ENCODE measurements around the gene PBX1.

PBX1 gene

DNA sequence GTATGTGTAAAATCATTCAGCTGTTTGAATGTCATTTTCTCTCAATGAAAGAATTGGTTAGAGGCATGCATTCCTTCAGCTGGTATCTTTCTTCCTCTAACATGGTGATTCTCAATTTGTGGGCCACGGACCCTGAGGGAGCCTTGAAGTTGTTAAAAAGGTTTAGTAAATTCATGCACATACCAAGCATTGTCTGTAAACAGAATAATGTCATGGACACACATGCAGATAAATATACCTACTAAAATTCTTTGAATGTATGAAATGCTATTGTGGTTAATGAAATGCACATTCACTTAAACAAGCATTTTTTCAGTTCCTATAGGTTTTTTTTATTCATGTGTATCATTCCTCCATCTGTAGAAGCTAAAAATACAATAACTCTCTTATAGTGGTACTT, 65.4 kb downstream of the PBX1 start:
- no peak overlapping the region for H3K4me3 ChIP-seq (replicated peaks; ENCODE audit: low read depth, low read length)
- DNase-seq (ENCODE audit: low read depth) = no peak
- TF ChIP-seq, protein P1, sequence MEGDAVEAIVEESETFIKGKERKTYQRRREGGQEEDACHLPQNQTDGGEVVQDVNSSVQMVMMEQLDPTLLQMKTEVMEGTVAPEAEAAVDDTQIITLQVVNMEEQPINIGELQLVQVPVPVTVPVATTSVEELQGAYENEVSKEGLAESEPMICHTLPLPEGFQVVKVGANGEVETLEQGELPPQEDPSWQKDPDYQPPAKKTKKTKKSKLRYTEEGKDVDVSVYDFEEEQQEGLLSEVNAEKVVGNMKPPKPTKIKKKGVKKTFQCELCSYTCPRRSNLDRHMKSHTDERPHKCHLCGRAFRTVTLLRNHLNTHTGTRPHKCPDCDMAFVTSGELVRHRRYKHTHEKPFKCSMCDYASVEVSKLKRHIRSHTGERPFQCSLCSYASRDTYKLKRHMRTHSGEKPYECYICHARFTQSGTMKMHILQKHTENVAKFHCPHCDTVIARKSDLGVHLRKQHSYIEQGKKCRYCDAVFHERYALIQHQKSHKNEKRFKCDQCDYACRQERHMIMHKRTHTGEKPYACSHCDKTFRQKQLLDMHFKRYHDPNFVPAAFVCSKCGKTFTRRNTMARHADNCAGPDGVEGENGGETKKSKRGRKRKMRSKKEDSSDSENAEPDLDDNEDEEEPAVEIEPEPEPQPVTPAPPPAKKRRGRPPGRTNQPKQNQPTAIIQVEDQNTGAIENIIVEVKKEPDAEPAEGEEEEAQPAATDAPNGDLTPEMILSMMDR (IDR thresholded peaks at IDR 0.05; ENCODE audit: low read length, missing control alignments) = no peak

DNA sequence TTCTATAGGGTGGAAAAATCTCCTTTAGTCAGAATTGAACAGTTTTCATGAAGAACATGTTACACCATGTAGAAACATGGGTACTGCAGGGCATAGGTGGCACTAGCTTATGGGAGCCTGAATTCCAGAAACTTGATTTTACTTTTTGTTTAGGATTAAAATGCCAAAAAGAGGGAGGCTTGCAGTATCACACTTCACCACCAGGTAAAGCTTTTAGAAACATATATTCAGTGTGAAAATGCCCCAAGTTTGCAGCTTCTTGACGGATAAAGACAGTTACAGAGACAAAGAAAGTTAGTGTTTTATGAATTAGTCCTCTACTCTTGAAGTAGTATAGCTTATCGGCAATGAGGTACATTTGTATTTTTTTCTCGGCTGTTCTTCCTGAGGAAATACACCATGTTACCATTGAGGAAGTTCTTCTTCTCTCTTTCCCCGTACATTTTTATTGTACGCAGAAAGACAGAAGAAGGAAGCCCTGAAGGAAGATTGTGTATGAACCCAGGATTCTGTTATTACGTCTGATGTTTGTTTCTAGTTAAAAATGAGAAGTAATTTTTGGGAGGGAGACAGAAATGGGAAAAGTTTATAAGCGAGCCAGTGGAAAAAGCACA, 66.1 kb downstream of the PBX1 start:
- TF ChIP-seq, protein P1 (IDR thresholded peaks at IDR 0.05; ENCODE audit: low read length, missing control alignments) = peak; percentile 43
- no peak for DNase-seq (ENCODE audit: low read depth)
- H3K4me3 ChIP-seq (replicated peaks; ENCODE audit: low read depth, low read length) = no peak overlapping the region

DNA sequence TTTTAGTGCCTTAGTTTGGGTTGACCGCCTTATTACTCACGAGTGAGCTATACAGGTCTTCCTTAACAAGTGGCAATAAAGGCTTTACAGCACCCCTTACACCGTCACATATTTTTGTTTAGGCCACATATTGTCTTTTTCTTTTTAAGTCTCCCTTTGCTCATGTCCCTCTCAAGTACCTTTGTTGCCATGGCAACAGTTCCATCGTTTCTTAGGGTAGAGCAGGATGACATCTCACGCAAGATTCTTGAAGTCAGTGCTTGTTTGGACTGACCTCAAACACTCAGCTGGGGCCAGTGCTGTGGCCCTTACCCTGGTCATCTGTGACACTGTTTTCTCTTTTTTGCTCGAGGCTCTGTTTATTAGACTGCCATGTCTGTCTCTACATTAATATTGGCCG, 69.8 kb downstream of the PBX1 start:
- TF ChIP-seq, protein P1 (IDR thresholded peaks at IDR 0.05; ENCODE audit: low read length, missing control alignments) = no peak
- no peak for DNase-seq (ENCODE audit: low read depth)
- no peak overlapping the region for H3K4me3 ChIP-seq (replicated peaks; ENCODE audit: low read depth, low read length)

DNA sequence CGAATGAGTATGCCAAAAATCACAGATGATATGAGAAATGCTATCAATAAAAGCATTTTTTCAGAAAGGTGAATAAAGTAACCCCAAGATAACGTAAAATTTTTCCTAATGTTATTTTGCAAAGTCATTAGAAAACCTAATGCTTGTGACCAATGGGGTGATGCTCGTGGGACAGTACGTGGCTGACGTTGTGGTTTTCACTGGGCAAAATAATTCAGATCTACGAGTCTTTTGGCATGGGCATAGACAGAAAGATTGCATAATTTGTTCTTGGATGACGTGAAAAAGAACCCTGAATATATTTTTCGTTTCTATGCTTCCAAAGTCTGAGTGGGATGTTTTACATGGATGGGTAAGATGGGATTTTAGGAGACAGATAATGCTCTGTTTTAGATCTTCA, 71.0 kb downstream of the PBX1 start:
- DNase-seq (ENCODE audit: low read depth) = no peak
- TF ChIP-seq, protein P1 (IDR thresholded peaks at IDR 0.05; ENCODE audit: low read length, missing control alignments) = no peak

DNA sequence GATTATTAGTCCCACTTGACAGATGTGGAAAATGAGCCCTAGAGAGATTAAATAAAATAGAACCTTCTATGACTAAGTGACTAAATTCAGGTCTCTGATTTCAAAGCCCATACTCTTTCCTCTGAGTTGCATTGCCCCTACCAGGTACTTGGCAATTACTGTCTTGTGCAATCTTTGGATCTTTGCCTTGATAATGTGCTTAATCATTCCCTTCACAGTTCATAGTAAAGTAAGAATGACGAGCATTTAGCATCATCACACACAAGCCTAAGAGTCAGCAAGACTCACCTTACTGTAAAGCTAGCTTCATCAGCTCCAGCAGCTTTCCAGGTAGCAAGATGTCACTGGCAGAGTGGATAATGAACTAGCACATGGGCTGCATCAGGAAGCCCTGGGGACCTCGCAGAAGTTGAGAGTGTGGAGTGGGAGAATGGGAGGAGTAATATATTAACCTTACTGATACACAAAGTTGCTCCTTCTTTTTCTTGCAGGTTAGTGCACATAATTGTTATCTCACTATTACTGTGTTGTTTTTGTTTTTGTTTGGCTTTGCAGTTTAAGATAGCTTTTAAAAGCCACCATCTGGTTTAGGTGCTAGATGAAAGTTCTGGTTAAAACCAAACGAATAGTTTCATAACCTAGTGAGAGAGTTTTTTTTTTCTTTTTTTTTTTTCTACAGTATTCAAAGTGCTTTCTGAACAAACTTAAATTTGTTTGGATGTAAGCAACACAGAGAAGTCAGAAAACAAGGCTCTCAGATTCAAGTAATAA, 71.8 kb downstream of the PBX1 start:
- TF ChIP-seq, protein P1 (IDR thresholded peaks at IDR 0.05; ENCODE audit: low read length, missing control alignments) = no peak
- DNase-seq (ENCODE audit: low read depth) = no peak
- H3K4me3 ChIP-seq (replicated peaks; ENCODE audit: low read depth, low read length) = no peak overlapping the region

More for the DNA sequence above, 71.0 kb downstream of the PBX1 start:
- H3K4me3 ChIP-seq (replicated peaks; ENCODE audit: low read depth, low read length) = no peak overlapping the region

DNA sequence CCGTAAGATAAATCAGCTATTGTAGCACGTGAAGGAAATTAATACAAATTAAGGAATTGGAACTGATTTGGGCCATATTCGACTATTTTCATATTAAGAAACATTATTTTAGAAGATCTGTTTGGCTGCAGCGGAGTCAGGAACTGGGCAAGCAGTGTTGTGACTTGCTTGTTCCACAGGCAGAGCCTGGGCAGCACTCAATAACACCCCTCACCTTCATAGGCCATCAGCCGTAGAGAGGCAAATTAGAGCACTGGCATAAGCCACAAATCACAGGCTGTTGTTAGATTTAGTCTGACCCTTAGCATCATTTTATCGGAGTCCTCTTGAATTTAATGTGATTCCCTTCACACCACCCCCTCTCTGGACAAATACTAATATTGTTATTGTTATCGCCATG, 72.8 kb downstream of the PBX1 start:
- no peak for DNase-seq (ENCODE audit: low read depth)
- no peak overlapping the region for H3K4me3 ChIP-seq (replicated peaks; ENCODE audit: low read depth, low read length)
- TF ChIP-seq, protein P1 (IDR thresholded peaks at IDR 0.05; ENCODE audit: low read length, missing control alignments) = no peak
